ENCODE results near the gene MRI1.

- no peak for TF ChIP-seq POLR2A (IDR thresholded peaks at IDR 0.05; ENCODE audit: low read length)
- no peak for TF ChIP-seq EP300 (IDR thresholded peaks at IDR 0.05)
- TF ChIP-seq, protein P1, sequence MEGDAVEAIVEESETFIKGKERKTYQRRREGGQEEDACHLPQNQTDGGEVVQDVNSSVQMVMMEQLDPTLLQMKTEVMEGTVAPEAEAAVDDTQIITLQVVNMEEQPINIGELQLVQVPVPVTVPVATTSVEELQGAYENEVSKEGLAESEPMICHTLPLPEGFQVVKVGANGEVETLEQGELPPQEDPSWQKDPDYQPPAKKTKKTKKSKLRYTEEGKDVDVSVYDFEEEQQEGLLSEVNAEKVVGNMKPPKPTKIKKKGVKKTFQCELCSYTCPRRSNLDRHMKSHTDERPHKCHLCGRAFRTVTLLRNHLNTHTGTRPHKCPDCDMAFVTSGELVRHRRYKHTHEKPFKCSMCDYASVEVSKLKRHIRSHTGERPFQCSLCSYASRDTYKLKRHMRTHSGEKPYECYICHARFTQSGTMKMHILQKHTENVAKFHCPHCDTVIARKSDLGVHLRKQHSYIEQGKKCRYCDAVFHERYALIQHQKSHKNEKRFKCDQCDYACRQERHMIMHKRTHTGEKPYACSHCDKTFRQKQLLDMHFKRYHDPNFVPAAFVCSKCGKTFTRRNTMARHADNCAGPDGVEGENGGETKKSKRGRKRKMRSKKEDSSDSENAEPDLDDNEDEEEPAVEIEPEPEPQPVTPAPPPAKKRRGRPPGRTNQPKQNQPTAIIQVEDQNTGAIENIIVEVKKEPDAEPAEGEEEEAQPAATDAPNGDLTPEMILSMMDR (IDR thresholded peaks at IDR 0.05) = no peak
- TF ChIP-seq JUNB (IDR thresholded peaks at IDR 0.05) = no peak
- TF ChIP-seq KDM5A (IDR thresholded peaks at IDR 0.05) = no peak
- TF ChIP-seq, protein P2, sequence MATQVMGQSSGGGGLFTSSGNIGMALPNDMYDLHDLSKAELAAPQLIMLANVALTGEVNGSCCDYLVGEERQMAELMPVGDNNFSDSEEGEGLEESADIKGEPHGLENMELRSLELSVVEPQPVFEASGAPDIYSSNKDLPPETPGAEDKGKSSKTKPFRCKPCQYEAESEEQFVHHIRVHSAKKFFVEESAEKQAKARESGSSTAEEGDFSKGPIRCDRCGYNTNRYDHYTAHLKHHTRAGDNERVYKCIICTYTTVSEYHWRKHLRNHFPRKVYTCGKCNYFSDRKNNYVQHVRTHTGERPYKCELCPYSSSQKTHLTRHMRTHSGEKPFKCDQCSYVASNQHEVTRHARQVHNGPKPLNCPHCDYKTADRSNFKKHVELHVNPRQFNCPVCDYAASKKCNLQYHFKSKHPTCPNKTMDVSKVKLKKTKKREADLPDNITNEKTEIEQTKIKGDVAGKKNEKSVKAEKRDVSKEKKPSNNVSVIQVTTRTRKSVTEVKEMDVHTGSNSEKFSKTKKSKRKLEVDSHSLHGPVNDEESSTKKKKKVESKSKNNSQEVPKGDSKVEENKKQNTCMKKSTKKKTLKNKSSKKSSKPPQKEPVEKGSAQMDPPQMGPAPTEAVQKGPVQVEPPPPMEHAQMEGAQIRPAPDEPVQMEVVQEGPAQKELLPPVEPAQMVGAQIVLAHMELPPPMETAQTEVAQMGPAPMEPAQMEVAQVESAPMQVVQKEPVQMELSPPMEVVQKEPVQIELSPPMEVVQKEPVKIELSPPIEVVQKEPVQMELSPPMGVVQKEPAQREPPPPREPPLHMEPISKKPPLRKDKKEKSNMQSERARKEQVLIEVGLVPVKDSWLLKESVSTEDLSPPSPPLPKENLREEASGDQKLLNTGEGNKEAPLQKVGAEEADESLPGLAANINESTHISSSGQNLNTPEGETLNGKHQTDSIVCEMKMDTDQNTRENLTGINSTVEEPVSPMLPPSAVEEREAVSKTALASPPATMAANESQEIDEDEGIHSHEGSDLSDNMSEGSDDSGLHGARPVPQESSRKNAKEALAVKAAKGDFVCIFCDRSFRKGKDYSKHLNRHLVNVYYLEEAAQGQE (IDR thresholded peaks at IDR 0.05) = no peak
- TF ChIP-seq CBX2 (IDR thresholded peaks at IDR 0.05; ENCODE audit: borderline replicate concordance, low read depth) = no peak
- TF ChIP-seq BHLHE40 (IDR thresholded peaks at IDR 0.05; ENCODE audit: low read depth, low read length) = no peak
- no peak for TF ChIP-seq RAD21 (conservative IDR thresholded peaks at IDR 0.05 in 1 of 2, IDR thresholded peaks at IDR 0.05 in 1 of 2)
- TF ChIP-seq RFX5 (IDR thresholded peaks at IDR 0.05) = no peak
Measured at GRCh38 chr19:13741893-13742292, 22.4 kb upstream of the MRI1 start.

All from A549 (cell line).